ENCODE results near the gene BCKDHA. TPM values are rescaled to one million over a fixed set of nuclear protein-coding genes. Genes with fewer than 3 reads are reported as not detected.

BCKDHA gene
- total RNA-seq, 2 experiments from 2014 or later = 18.2 to 21.7 TPM

GRCh38 chr19:41409288-41409687 lies 11.7 kb downstream of the BCKDHA start:
- DNase-seq = no peak
- peaks cover 4% of the 10 kb centered on the region for H3K36me3 Mint-ChIP-seq (ENCODE audit: low read depth)
- H3K9me3 Mint-ChIP-seq = no peaks in the 10 kb centered on the region
- intact Hi-C loops (cut with micrococcal nuclease) = no loop called here
- no peak overlapping the region for H3K27ac Mint-ChIP-seq
- no peaks in the 10 kb centered on the region for H3K27me3 Mint-ChIP-seq (ENCODE audit: low read depth)
- peaks cover 7% of the 10 kb centered on the region for H3K4me1 Mint-ChIP-seq (ENCODE audit: low read depth)
- no peak overlapping the region for H3K4me3 Mint-ChIP-seq
- CTCF ChIA-PET = interaction anchor here (1.5 kb wide), 1 partner anchor 233 kb away, joined by 3 read pairs; no protein-coding TSS in a partner anchor

GRCh38 chr19:41410336-41411054 lies 12.9 kb downstream of the BCKDHA start:
- CTCF ChIA-PET = no interaction called here
- Mint-ChIP-seq H3K4me3 (no peak overlapping the region), H3K4me1 (ENCODE audit: low read depth) (peaks cover 7% of the 10 kb centered on the region), H3K36me3 (ENCODE audit: low read depth) (peaks cover 4% of the 10 kb centered on the region), H3K27me3 (ENCODE audit: low read depth) (no peaks in the 10 kb centered on the region), H3K9me3 (no peaks in the 10 kb centered on the region), H3K27ac (no peak overlapping the region)
- no peak for DNase-seq
- intact Hi-C loops (cut with micrococcal nuclease) = no loop called here

GRCh38 chr19:41411100-41411967 lies 13.7 kb downstream of the BCKDHA start:
- no peaks in the 10 kb centered on the region for H3K27me3 Mint-ChIP-seq (ENCODE audit: low read depth)

DNA sequence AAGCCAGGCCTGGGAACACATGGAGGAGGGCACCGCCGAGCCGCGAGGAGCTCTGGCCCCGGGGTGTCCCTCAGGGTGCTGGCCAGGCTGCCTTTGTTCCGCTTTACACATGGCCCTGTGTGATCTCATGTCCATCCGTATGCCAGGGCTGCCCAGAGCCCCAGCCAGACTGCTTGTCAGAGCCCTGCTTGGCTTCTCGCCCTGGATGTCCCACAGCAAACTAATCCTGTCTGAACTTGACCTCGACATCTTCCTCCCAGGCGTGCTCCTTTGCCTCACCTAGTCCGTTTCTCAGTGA lies 14.3 kb downstream of the BCKDHA start:
- no peak overlapping the region for H3K4me3 Mint-ChIP-seq
- H3K4me1 Mint-ChIP-seq (ENCODE audit: low read depth) = peaks cover 7% of the 10 kb centered on the region
- no peaks in the 10 kb centered on the region for H3K9me3 Mint-ChIP-seq
- CTCF ChIA-PET = no interaction called here
- H3K27me3 Mint-ChIP-seq (ENCODE audit: low read depth) = no peaks in the 10 kb centered on the region
- H3K27ac Mint-ChIP-seq = no peak overlapping the region
- peaks cover 4% of the 10 kb centered on the region for H3K36me3 Mint-ChIP-seq (ENCODE audit: low read depth)
- intact Hi-C loops (cut with micrococcal nuclease) = no loop called here
- DNase-seq = no peak

More at GRCh38 chr19:41411100-41411967, 13.7 kb downstream of the BCKDHA start:
- Mint-ChIP-seq H3K4me1 (ENCODE audit: low read depth) (peaks cover 7% of the 10 kb centered on the region), H3K9me3 (no peaks in the 10 kb centered on the region), H3K4me3 (no peak overlapping the region), H3K27ac (no peak overlapping the region), H3K36me3 (ENCODE audit: low read depth) (peaks cover 4% of the 10 kb centered on the region)
- no peak for DNase-seq
- intact Hi-C loops (cut with micrococcal nuclease) = no loop called here
- CTCF ChIA-PET = no interaction called here

DNA sequence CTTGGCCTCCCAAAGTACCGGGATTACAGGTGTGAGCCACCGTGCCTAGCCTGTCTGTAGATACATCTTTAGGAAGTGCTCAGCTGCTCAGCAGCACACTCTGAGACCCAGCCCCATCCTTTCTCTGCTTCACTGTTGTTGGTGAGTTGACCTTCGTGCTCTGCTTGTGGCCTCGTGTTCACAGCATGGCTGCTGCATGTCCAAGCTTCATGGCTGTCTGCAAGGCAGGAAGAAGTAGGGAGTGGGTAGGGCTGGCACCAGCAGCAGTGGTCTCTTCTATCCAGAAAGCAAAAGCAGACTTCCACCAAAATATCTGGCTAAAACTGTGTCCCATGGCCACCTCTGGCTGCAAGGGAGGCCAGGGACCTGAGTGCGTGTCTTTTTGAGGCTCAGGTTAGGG lies 15.3 kb downstream of the BCKDHA start:
- H3K36me3 Mint-ChIP-seq (ENCODE audit: low read depth) = peaks cover 4% of the 10 kb centered on the region
- no peak for DNase-seq
- H3K9me3 Mint-ChIP-seq = no peaks in the 10 kb centered on the region
- peaks cover 7% of the 10 kb centered on the region for H3K4me1 Mint-ChIP-seq (ENCODE audit: low read depth)
- CTCF ChIA-PET = no interaction called here
- intact Hi-C loops (cut with micrococcal nuclease) = no loop called here
- H3K4me3 Mint-ChIP-seq = no peak overlapping the region
- no peaks in the 10 kb centered on the region for H3K27me3 Mint-ChIP-seq (ENCODE audit: low read depth)
- no peak overlapping the region for H3K27ac Mint-ChIP-seq

DNA sequence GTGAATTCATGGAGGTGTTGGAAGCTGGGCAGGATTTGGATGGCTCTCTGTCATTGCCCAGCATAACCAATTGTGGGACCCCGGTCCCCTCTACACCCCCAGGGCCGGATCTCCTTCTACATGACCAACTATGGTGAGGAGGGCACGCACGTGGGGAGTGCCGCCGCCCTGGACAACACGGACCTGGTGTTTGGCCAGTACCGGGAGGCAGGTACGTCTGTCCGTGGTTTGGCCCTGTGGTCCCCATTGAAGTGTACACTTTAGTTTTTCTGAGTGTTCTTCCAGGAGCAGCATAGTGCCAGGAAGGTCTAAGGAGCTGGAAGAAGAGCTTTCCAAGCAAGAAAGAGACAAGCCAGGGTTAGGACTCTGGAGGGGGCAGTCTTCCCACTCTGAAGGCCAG lies 16.3 kb downstream of the BCKDHA start:
- H3K27me3 Mint-ChIP-seq (ENCODE audit: low read depth) = no peaks in the 10 kb centered on the region
- peaks cover 4% of the 10 kb centered on the region for H3K36me3 Mint-ChIP-seq (ENCODE audit: low read depth)
- H3K4me1 Mint-ChIP-seq (ENCODE audit: low read depth) = peaks cover 7% of the 10 kb centered on the region
- H3K27ac Mint-ChIP-seq = no peak overlapping the region
- no peak overlapping the region for H3K4me3 Mint-ChIP-seq
- CTCF ChIA-PET = no interaction called here
- intact Hi-C loops (cut with micrococcal nuclease) = no loop called here
- no peak for DNase-seq
- H3K9me3 Mint-ChIP-seq = no peaks in the 10 kb centered on the region

DNA sequence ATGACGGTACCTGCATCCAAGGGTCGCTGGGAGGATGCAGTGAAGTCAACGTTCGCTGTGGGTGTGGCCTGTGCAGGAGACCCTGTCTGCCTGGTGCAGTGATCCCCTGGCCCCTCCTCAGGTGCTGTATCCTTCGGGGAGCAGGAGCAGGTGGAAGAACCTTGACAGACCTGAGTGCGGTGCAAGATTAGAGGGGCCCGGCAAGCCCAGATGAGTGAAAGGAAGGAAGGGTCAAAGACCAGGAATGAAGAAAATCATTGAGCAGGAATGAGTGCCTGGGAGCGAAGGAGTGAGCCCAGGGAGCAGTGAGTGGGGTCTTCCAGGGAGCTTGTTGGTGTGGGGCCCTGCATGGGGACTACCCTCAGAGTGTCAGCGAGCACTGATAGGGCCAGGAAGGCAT lies 16.8 kb downstream of the BCKDHA start:
- Mint-ChIP-seq H3K4me1 (ENCODE audit: low read depth) (peaks cover 3% of the 10 kb centered on the region), H3K4me3 (no peak overlapping the region), H3K27ac (no peak overlapping the region), H3K9me3 (no peaks in the 10 kb centered on the region), H3K27me3 (ENCODE audit: low read depth) (no peaks in the 10 kb centered on the region), H3K36me3 (ENCODE audit: low read depth) (peaks cover 4% of the 10 kb centered on the region)
- intact Hi-C loops (cut with micrococcal nuclease) = no loop called here
- no peak for DNase-seq
- CTCF ChIA-PET = no interaction called here

- intact Hi-C loops (cut with micrococcal nuclease) = no loop called here
- Mint-ChIP-seq H3K4me1 (ENCODE audit: low read depth) (no peaks in the 10 kb centered on the region), H3K36me3 (ENCODE audit: low read depth) (peaks cover 4% of the 10 kb centered on the region), H3K27ac (no peak overlapping the region), H3K9me3 (no peaks in the 10 kb centered on the region), H3K4me3 (no peak overlapping the region), H3K27me3 (ENCODE audit: low read depth) (no peaks in the 10 kb centered on the region)
- no peak for DNase-seq
- CTCF ChIA-PET = no interaction called here
Observed at GRCh38 chr19:41415154-41415571, 17.5 kb downstream of the BCKDHA start.

DNA sequence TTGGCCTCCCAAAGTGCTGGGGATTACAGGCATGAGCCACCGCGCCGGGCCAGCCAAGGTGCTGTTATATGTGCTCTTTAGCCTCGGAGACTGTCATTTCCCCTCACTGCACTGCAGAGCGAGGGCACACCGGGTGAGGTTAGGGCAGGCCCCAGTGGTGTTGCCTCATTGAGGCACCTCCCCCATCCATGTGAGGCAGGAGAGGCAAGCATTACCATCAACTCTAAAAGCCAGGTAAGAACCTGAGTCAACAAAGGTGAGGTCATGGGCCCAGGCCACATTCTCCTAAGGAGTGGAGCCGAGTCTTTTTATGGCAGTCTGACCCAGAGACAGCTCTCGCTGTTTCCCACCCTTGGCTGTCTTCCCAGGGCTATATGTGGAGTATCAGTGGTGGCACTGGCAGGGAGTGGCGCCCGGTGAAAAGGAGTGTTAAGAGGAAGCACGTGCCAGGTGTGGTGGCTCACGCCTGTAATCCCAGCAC lies 18.6 kb downstream of the BCKDHA start:
- no peak for DNase-seq
- CTCF ChIA-PET = no interaction called here
- no peaks in the 10 kb centered on the region for H3K9me3 Mint-ChIP-seq
- H3K36me3 Mint-ChIP-seq (ENCODE audit: low read depth) = peaks cover 6% of the 10 kb centered on the region
- intact Hi-C loops (cut with micrococcal nuclease) = no loop called here
- H3K27ac Mint-ChIP-seq = no peak overlapping the region
- H3K4me1 Mint-ChIP-seq (ENCODE audit: low read depth) = no peaks in the 10 kb centered on the region
- H3K4me3 Mint-ChIP-seq = no peak overlapping the region
- H3K27me3 Mint-ChIP-seq (ENCODE audit: low read depth) = no peaks in the 10 kb centered on the region

GRCh38 chr19:41420101-41420880 lies 22.7 kb downstream of the BCKDHA start:
- Mint-ChIP-seq H3K4me3 (no peak overlapping the region), H3K4me1 (ENCODE audit: low read depth) (no peaks in the 10 kb centered on the region), H3K36me3 (ENCODE audit: low read depth) (peaks cover 8% of the 10 kb centered on the region), H3K27ac (no peak overlapping the region), H3K27me3 (ENCODE audit: low read depth) (no peaks in the 10 kb centered on the region), H3K9me3 (no peaks in the 10 kb centered on the region)
- intact Hi-C loops (cut with micrococcal nuclease) = no loop called here
- CTCF ChIA-PET = no interaction called here
- DNase-seq = no peak

DNA sequence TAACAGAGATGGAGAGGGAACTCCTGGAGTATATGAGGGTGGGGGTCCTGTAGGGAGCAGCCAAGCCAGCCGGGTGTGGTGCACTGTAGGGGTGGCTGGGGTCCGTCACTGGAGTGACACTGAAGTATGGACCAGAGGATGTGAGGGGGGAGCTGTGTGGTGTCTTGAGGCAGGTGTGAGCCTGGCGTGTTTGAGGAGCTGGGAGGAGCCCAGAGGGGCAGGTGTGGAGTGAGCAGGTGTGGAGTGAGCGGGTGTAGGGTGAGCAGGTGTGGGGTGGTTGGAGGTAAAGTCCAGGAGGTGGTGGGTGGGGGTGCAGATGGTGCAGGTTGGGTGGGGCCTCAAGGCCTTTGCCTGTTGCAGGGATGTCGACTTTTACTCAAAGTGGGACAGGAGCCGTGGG lies 23.7 kb downstream of the BCKDHA start:
- H3K27me3 Mint-ChIP-seq (ENCODE audit: low read depth) = no peaks in the 10 kb centered on the region
- H3K4me1 Mint-ChIP-seq (ENCODE audit: low read depth) = peaks cover 3% of the 10 kb centered on the region
- intact Hi-C loops (cut with micrococcal nuclease) = no loop called here
- no peak for DNase-seq
- H3K27ac Mint-ChIP-seq = no peak overlapping the region
- H3K4me3 Mint-ChIP-seq = no peak overlapping the region
- CTCF ChIA-PET = no interaction called here
- peaks cover 8% of the 10 kb centered on the region for H3K36me3 Mint-ChIP-seq (ENCODE audit: low read depth)
- H3K9me3 Mint-ChIP-seq = no peaks in the 10 kb centered on the region

DNA sequence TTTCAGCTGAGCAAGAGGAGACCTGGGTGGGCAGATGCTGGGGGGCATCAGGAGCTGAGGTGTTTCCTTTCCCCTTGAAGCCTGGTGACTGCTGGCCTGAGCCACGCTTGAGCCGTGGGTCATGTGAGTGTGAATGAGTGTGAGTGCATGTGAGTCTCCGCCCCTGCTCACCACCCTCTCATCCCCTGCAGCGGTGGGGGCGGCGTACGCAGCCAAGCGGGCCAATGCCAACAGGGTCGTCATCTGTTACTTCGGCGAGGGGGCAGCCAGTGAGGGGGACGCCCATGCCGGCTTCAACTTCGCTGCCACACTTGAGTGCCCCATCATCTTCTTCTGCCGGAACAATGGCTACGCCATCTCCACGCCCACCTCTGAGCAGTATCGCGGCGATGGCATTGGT lies 24.4 kb downstream of the BCKDHA start:
- H3K4me3 Mint-ChIP-seq = no peak overlapping the region
- H3K27me3 Mint-ChIP-seq (ENCODE audit: low read depth) = no peaks in the 10 kb centered on the region
- peaks cover 5% of the 10 kb centered on the region for H3K4me1 Mint-ChIP-seq (ENCODE audit: low read depth)
- no peak overlapping the region for H3K27ac Mint-ChIP-seq
- intact Hi-C loops (cut with micrococcal nuclease) = no loop called here
- DNase-seq = no peak
- no peaks in the 10 kb centered on the region for H3K9me3 Mint-ChIP-seq
- CTCF ChIA-PET = no interaction called here
- H3K36me3 Mint-ChIP-seq (ENCODE audit: low read depth) = peaks cover 8% of the 10 kb centered on the region
